ENCODE data around the gene CMTM6. TPM values are rescaled to one million over a fixed set of nuclear protein-coding genes. Genes with fewer than 3 reads are reported as not detected.

Gene CMTM6
- total and polyA plus RNA-seq, 9 of the 15 experiments (the other 6 are each of a cell fraction or from before 2014, with no cell fraction given): 8.9 to 39.7 (median 19.5) TPM

GRCh38 chr3:32443478-32443877 lies 59.2 kb downstream of the CMTM6 start:
- no TSS peak for BruUV-seq (replicated peaks)
- Histone ChIP-seq H3K4me1 (replicated peaks in 1 of 2; ENCODE audit: control insufficient read depth in 2 of 2, insufficient read depth in 2 of 2, low read length in 2 of 2) (no peaks in the 10 kb centered on the region), H3K36me3 (ENCODE audit: control insufficient read depth, insufficient read depth, low read length) (no peaks in the 10 kb centered on the region), H3K4me3 (no peak overlapping the region), H3K9ac (ENCODE audit: insufficient read depth in 1 of 2, low read depth in 2 of 2, low read length in 2 of 2) (no peak overlapping the region), H3K9me1 (ENCODE audit: control insufficient read depth, insufficient read depth, low read length) (no peaks in the 10 kb centered on the region), H2AFZ (ENCODE audit: low read depth, low read length) (no peak overlapping the region), H3K9me3 (replicated peaks; ENCODE audit: control insufficient read depth, insufficient read depth, low read depth, low read length) (no peaks in the 10 kb centered on the region), H3K27ac (ENCODE audit: extremely low read depth, low read depth, low read length) (no peak overlapping the region), H4K20me1 (replicated peaks; ENCODE audit: control insufficient read depth, insufficient read depth, low read length) (no peaks in the 10 kb centered on the region), H3K79me2 (ENCODE audit: control insufficient read depth, insufficient read depth, low read length) (no peaks in the 10 kb centered on the region), H3K27me3 (ENCODE audit: control insufficient read depth in 2 of 2, insufficient read depth in 2 of 2, low read length in 2 of 2) (peaks cover 18 to 26% of the 10 kb centered on the region in 2 experiments), H3K4me2 (ENCODE audit: insufficient read depth, low read length) (no peak overlapping the region)
- ATAC-seq: no peak
- in situ Hi-C loops (cut with MboI): no loop called here
- WGBS (ENCODE audit: insufficient coverage, low coverage, missing lambda C conversion rate): 0% methylated on average over 1 of the region's 1 CpG
- DNase-seq (ENCODE audit: extremely low read depth in 1 of 4, low spot score in 3 of 4): no peak
- CTCF ChIA-PET (ENCODE audit: low intra/inter-chr PET ratio): no interaction called here
- FAIRE-seq: no peak
- no peak for TF ChIP-seq ESRRB (CRISPR knock-in tag; IDR thresholded peaks at IDR 0.05; ENCODE audit: borderline replicate concordance)
- no peak for TF ChIP-seq MBD2 (IDR thresholded peaks at IDR 0.05; ENCODE audit: borderline replicate concordance, low read depth)
- TF ChIP-seq THRA (IDR thresholded peaks at IDR 0.05): no peak
- TF ChIP-seq ZZZ3 (IDR thresholded peaks at IDR 0.05): no peak
- POLR2A ChIA-PET: no interaction called here
- intact Hi-C loops (cut with micrococcal nuclease): no loop called here

GRCh38 chr3:32442766-32443165 lies 59.9 kb downstream of the CMTM6 start:
- no peak overlapping the region for H3K4me2 ChIP-seq (ENCODE audit: insufficient read depth, low read length)
- FAIRE-seq: no peak
- H3K27ac ChIP-seq (ENCODE audit: extremely low read depth, low read depth, low read length): no peak overlapping the region
- DNase-seq (ENCODE audit: extremely low read depth in 1 of 4, low spot score in 3 of 4): no peak
- no peaks in the 10 kb centered on the region for H3K9me1 ChIP-seq (ENCODE audit: control insufficient read depth, insufficient read depth, low read length)
- ChIA-PET CTCF (ENCODE audit: low intra/inter-chr PET ratio) (no interaction called here), POLR2A (no interaction called here)
- WGBS (ENCODE audit: insufficient coverage, low coverage, missing lambda C conversion rate): 0% methylated on average over 3 of the region's 3 CpGs
- no peaks in the 10 kb centered on the region for H3K36me3 ChIP-seq (ENCODE audit: control insufficient read depth, insufficient read depth, low read length)
- H2AFZ ChIP-seq (ENCODE audit: low read depth, low read length): no peak overlapping the region
- peaks cover 16 to 23% of the 10 kb centered on the region in 2 experiments for H3K27me3 ChIP-seq (ENCODE audit: control insufficient read depth in 2 of 2, insufficient read depth in 2 of 2, low read length in 2 of 2)
- no peak for TF ChIP-seq ZNF639 (CRISPR knock-in tag; conservative IDR thresholded peaks at IDR 0.05 in 1 of 2, IDR thresholded peaks at IDR 0.05 in 1 of 2)
- TF ChIP-seq RUNX1 (IDR thresholded peaks at IDR 0.05; ENCODE audit: low read depth): no peak
- no peak for TF ChIP-seq XRCC3 (IDR thresholded peaks at IDR 0.05)
- no peak for TF ChIP-seq NCOR1 (IDR thresholded peaks at IDR 0.05)
- no peak for TF ChIP-seq ZNF398 (CRISPR knock-in tag; IDR thresholded peaks at IDR 0.05)
- no peak for TF ChIP-seq SP2 (IDR thresholded peaks at IDR 0.05; ENCODE audit: extremely low read depth, low read depth, low read length, poor library complexity, severe bottlenecking)
- no peaks in the 10 kb centered on the region for H3K79me2 ChIP-seq (ENCODE audit: control insufficient read depth, insufficient read depth, low read length)
- no peak for ATAC-seq
- no peaks in the 10 kb centered on the region for H3K9me3 ChIP-seq (replicated peaks; ENCODE audit: control insufficient read depth, insufficient read depth, low read depth, low read length)
- H3K4me1 ChIP-seq (replicated peaks in 1 of 2; ENCODE audit: control insufficient read depth in 2 of 2, insufficient read depth in 2 of 2, low read length in 2 of 2): no peaks in the 10 kb centered on the region
- intact Hi-C loops (cut with micrococcal nuclease): no loop called here
- no peak overlapping the region for H3K9ac ChIP-seq (ENCODE audit: insufficient read depth in 1 of 2, low read depth in 2 of 2, low read length in 2 of 2)
- no peak overlapping the region for H3K4me3 ChIP-seq
- no peaks in the 10 kb centered on the region for H4K20me1 ChIP-seq (replicated peaks; ENCODE audit: control insufficient read depth, insufficient read depth, low read length)
- no TSS peak for BruUV-seq (replicated peaks)
- in situ Hi-C loops (cut with MboI): no loop called here

Data from K562 (cell line).